Osteocyte (in vitro differentiated cells): Measurements from ENCODE around the gene SPAG16. TPM values are rescaled to one million over a fixed set of nuclear protein-coding genes. Genes with fewer than 3 reads are reported as not detected.
A peak's percentile ranks its signal among the peaks of the same experiment; 100 is the strongest.

Experiments
- DNase-seq: peaks from one replicate; pipeline ENCODE4 v3.0.0; 2021; ENCODE audit warnings: mixed read lengths; ENCODE audit not compliant: unreplicated experiment; ENCODE audit errors: extremely low spot score
- H3K27ac Mint-ChIP-seq: one replicate; pipeline ENCODE4 v1.8.0; 2021; ENCODE audit warnings: mild to moderate bottlenecking, mixed read lengths; ENCODE audit not compliant: unreplicated experiment
- H3K27me3 Mint-ChIP-seq: one replicate; pipeline ENCODE4 v1.8.0; 2021; ENCODE audit warnings: mixed read lengths; ENCODE audit not compliant: unreplicated experiment
- H3K36me3 Mint-ChIP-seq: one replicate; pipeline ENCODE4 v1.8.0; 2021; ENCODE audit warnings: mixed read lengths; ENCODE audit not compliant: unreplicated experiment
- H3K4me1 Mint-ChIP-seq: one replicate; pipeline ENCODE4 v1.8.0; 2021; ENCODE audit warnings: mixed read lengths; ENCODE audit not compliant: unreplicated experiment
- H3K4me3 Mint-ChIP-seq: one replicate; pipeline ENCODE4 v1.8.0; 2021; ENCODE audit warnings: mild to moderate bottlenecking, moderate library complexity, mixed read lengths; ENCODE audit not compliant: unreplicated experiment
- H3K9me3 Mint-ChIP-seq: one replicate; pipeline ENCODE4 v1.8.0; 2021; ENCODE audit warnings: mixed read lengths; ENCODE audit not compliant: unreplicated experiment
- CTCF ChIP-seq: fragments of 200-600 bp; sonication (generic); IDR thresholded peaks from 2 replicates; pipeline ENCODE4 v1.5.0; 2021; ENCODE audit warnings: antibody characterized with exemption, mild to moderate bottlenecking, moderate library complexity
- total RNA-seq: library from RNA; stranded (reverse); gene quantifications from 2 replicates; pipeline ENCODE4 v1.2.1, GENCODE V29; 2021

Gene SPAG16
- total RNA-seq, 1 donor from 2014 or later, result 20.7 TPM

DNA sequence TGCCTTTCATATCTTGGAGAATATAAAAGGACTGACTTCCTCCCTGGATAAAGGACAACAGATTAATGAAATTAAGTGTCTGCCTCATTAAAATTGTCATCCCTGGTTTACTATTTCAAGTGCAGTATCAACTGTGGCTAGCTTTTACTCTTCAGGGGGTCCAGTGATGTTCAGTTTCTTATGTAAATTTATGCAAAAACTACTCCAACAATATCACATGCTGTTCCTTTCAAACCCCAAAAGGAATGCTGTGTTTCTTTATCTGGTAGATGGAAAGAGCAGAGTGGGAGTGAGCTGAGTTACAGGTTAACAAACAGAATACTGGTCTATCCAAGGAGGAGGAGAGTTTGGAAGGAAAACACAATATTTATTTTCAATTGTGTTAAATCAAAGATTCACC, 842.9 kb downstream of the SPAG16 start:
- Mint-ChIP-seq H3K4me3 (no peak overlapping the region), H3K27ac (peak overlapping the region; percentile 19), H3K36me3 (no peaks in the 10 kb centered on the region), H3K4me1 (peaks cover 28% of the 10 kb centered on the region), H3K9me3 (peaks cover 5% of the 10 kb centered on the region), H3K27me3 (no peaks in the 10 kb centered on the region)
- DNase-seq, result no peak
- no peak for TF ChIP-seq CTCF

DNA sequence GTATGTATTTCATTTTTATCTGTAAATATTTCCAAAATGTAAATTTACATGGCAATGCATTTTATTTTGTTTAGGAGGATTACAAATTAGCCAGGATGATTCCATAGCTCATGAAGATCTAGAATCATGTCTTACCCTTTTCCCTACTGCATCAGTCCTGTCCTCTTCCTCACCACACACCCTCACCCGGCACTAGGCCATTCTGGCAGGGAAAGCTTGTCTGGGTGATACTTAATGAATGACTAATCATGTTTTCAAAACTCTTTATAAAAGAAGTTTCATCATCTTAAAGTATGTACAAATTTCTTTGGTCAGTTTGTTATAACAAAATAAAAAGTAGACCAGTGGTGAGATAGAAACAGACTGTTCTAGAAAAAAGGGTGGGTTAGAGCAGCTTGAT, 843.3 kb downstream of the SPAG16 start:
- peaks cover 28% of the 10 kb centered on the region for H3K4me1 Mint-ChIP-seq
- TF ChIP-seq CTCF, result no peak
- H3K27me3 Mint-ChIP-seq, result no peaks in the 10 kb centered on the region
- peak overlapping the region; percentile 37 for H3K27ac Mint-ChIP-seq
- no peaks in the 10 kb centered on the region for H3K36me3 Mint-ChIP-seq
- no peak for DNase-seq
- no peak overlapping the region for H3K4me3 Mint-ChIP-seq
- H3K9me3 Mint-ChIP-seq, result peaks cover 5% of the 10 kb centered on the region

GRCh38 chr2:214128040-214128439, 843.8 kb downstream of the SPAG16 start:
- Mint-ChIP-seq H3K9me3 (peaks cover 5% of the 10 kb centered on the region), H3K27me3 (no peaks in the 10 kb centered on the region), H3K4me3 (no peak overlapping the region), H3K4me1 (peaks cover 28% of the 10 kb centered on the region), H3K36me3 (no peaks in the 10 kb centered on the region), H3K27ac (peak overlapping the region; percentile 37)
- no peak for DNase-seq
- no peak for TF ChIP-seq CTCF

- Mint-ChIP-seq H3K4me3 (no peak overlapping the region), H3K4me1 (peaks cover 28% of the 10 kb centered on the region), H3K27me3 (no peaks in the 10 kb centered on the region), H3K27ac (no peak overlapping the region), H3K9me3 (peaks cover 5% of the 10 kb centered on the region), H3K36me3 (no peaks in the 10 kb centered on the region)
- no peak for DNase-seq
- no peak for TF ChIP-seq CTCF
Measured at GRCh38 chr2:214130114-214130513, 845.9 kb downstream of the SPAG16 start.

- no peak for DNase-seq
- peaks cover 4% of the 10 kb centered on the region for H3K4me1 Mint-ChIP-seq
Measured at GRCh38 chr2:214135966-214136365, 851.7 kb downstream of the SPAG16 start.

More at GRCh38 chr2:214135966-214136365, 851.7 kb downstream of the SPAG16 start:
- H3K9me3 Mint-ChIP-seq, result no peaks in the 10 kb centered on the region
- no peak overlapping the region for H3K4me3 Mint-ChIP-seq
- no peak overlapping the region for H3K27ac Mint-ChIP-seq
- TF ChIP-seq CTCF, result no peak
- no peaks in the 10 kb centered on the region for H3K27me3 Mint-ChIP-seq
- H3K36me3 Mint-ChIP-seq, result no peaks in the 10 kb centered on the region
